Thyroid gland (tissue), 4 donors: Measurements from ENCODE around the gene SMIM29. TPM values are rescaled to one million over a fixed set of nuclear protein-coding genes. Genes with fewer than 3 reads are reported as not detected.

Source experiments
- DNase-seq, 2 donors: peaks; one replicate each; pipeline ENCODE4 v3.0.0-alpha.2; 2019
- H3K27ac ChIP-seq, 3 donors: fragments of 200-600 bp; sonication (generic); 1 replicate in 2 of 3; 2 replicates in 1 of 3; pipeline ENCODE4 v1.5.1; 2016 to 2019; ENCODE audit warnings: mild to moderate bottlenecking in 1 of 3, moderate library complexity in 1 of 3
- H3K27me3 ChIP-seq: fragments of 200-600 bp; sonication (generic); one replicate; pipeline ENCODE4 v1.5.1; 2019
- H3K36me3 ChIP-seq, 2 donors: fragments of 200-600 bp; sonication (generic); one replicate each; pipeline ENCODE4 v1.5.1; 2016 to 2019
- H3K4me1 ChIP-seq, 2 donors: fragments of 200-600 bp; sonication (generic); one replicate each; pipeline ENCODE4 v1.5.1; 2017 to 2019
- H3K4me3 ChIP-seq, 3 donors: fragments of 200-600 bp; sonication (generic); replicated peaks in 1 of 3; 1 replicate in 2 of 3; 2 replicates in 1 of 3; pipeline ENCODE4 v1.5.1; 2016; ENCODE audit warnings: mild to moderate bottlenecking in 1 of 3
- H3K9me3 ChIP-seq: fragments of 200-600 bp; sonication (generic); one replicate; pipeline ENCODE4 v1.5.1; 2017
- CTCF ChIP-seq, 6 experiments: fragments of 200-600 bp in 3 of 6; fragments of 450-650 bp in 3 of 6; sonication (generic) in 3 of 6; IDR thresholded peaks; one replicate each; pipeline ENCODE4 v1.5.1; 2016 to 2019; ENCODE audit warnings: antibody characterized with exemption in 6 of 6, mild to moderate bottlenecking in 2 of 6, inconsistent platforms in 1 of 6, moderate library complexity in 1 of 6
- POLR2A ChIP-seq, 2 donors: fragments of 450-650 bp; IDR thresholded peaks; one replicate each; pipeline ENCODE4 v1.6.1; 2017; ENCODE audit warnings: antibody characterized with exemption in 2 of 2, mild to moderate bottlenecking in 2 of 2, moderate library complexity in 1 of 2
- WGBS, 2 donors: methylation state at CpG; one replicate each; pipeline ENCODE4 v1.1.5; 2017; 5-methylcytosine and 5-hydroxymethylcytosine counted together
- intact Hi-C: fragments of 100-400 bp; cut with DNase I; formaldehyde crosslinking; loops from one replicate; pipeline ENCODE4 v1.15.1; 2023
- total RNA-seq, 4 donors: library from RNA; depleted of rRNA; stranded (reverse); fragments of >200 nt; gene quantifications; one replicate each; pipeline ENCODE4 v1.2.3, GENCODE V29; 2016

SMIM29 gene
- total RNA-seq = 10 to 100 TPM; 23.4 to 46.2 (median 31.1) TPM

GRCh38 chr6:34248727-34249468 lies at the start of gene SMIM29:
Gene SMIM29, minus strand, starts transcription at chr6:34249006. Its CDS starts 1,215 bp downstream, at chr6:34247791.
- intact Hi-C loops = loop anchor here (2.0 to 5.0 kb wide), 3 partner anchors 52 to 168 kb away; partner anchors contain the start of gene NUDT3
- H3K36me3 ChIP-seq = no peaks in the 10 kb centered on the region
- peak within 1 kb of the TSS; percentile 83 to 94 (median 92) for H3K27ac ChIP-seq
- peaks cover 5 to 19% of the 10 kb centered on the region in 2 donors for H3K4me1 ChIP-seq
- peak within 1 kb of the TSS; percentile 23 to 83 (median 71) for H3K4me3 ChIP-seq
- no peaks in the 10 kb centered on the region for H3K27me3 ChIP-seq
- no peaks in the 10 kb centered on the region for H3K9me3 ChIP-seq
- DNase-seq = peak; percentile 96 to 98
- peak; percentile 75 to 98 (median 96) for TF ChIP-seq CTCF (IDR thresholded peaks at IDR 0.05)
- peak; percentile 49 to 89 for TF ChIP-seq POLR2A (IDR thresholded peaks at IDR 0.05)
- WGBS, 2 donors = 0 to 3% methylated on average over 11 to 21 of the region's 79 CpGs

- H3K27ac ChIP-seq = no peak overlapping the region
- intact Hi-C loops = no loop called here
- peaks cover 1 to 19% of the 10 kb centered on the region in 2 donors for H3K4me1 ChIP-seq
Measured at GRCh38 chr6:34295721-34296120, 46.9 kb upstream of the SMIM29 start.

GRCh38 chr6:34292954-34293353 lies 44.1 kb upstream of the SMIM29 start:
- intact Hi-C loops = no loop called here
- Histone ChIP-seq H3K36me3 (peaks cover 0 to 5% of the 10 kb centered on the region in 2 donors), H3K27ac (no peak overlapping the region), H3K4me3 (no peak overlapping the region), H3K9me3 (no peaks in the 10 kb centered on the region), H3K4me1 (peaks cover 0 to 16% of the 10 kb centered on the region in 2 donors), H3K27me3 (no peaks in the 10 kb centered on the region)
- TF ChIP-seq POLR2A (IDR thresholded peaks at IDR 0.05) (no peak), CTCF (IDR thresholded peaks at IDR 0.05) (no peak)
- 97 to 100% methylated on average over 3 of the region's 3 CpGs for WGBS, 2 donors
- no peak for DNase-seq

More at GRCh38 chr6:34295721-34296120, 46.9 kb upstream of the SMIM29 start:
- Histone ChIP-seq H3K27me3 (no peaks in the 10 kb centered on the region), H3K9me3 (no peaks in the 10 kb centered on the region), H3K4me3 (no peak overlapping the region), H3K36me3 (peaks cover 0 to 5% of the 10 kb centered on the region in 2 donors)
- WGBS, 2 donors = 70 to 80% methylated on average over 3 of the region's 3 CpGs
- DNase-seq = no peak
- TF ChIP-seq POLR2A (IDR thresholded peaks at IDR 0.05) (no peak), CTCF (IDR thresholded peaks at IDR 0.05) (no peak)

- intact Hi-C loops = no loop called here
- no peak for TF ChIP-seq CTCF (IDR thresholded peaks at IDR 0.05)
- TF ChIP-seq POLR2A (IDR thresholded peaks at IDR 0.05) = no peak
- Histone ChIP-seq H3K9me3 (no peaks in the 10 kb centered on the region), H3K4me1 (peaks cover 0 to 18% of the 10 kb centered on the region in 2 donors), H3K27me3 (no peaks in the 10 kb centered on the region), H3K36me3 (peaks cover 0 to 5% of the 10 kb centered on the region in 2 donors), H3K27ac (peak overlapping the region in 1 of 3 donors; percentile 4), H3K4me3 (no peak overlapping the region)
- no peak for DNase-seq
- 96% methylated on average over 11 of the region's 11 CpGs for WGBS, 2 donors
Measured at GRCh38 chr6:34289137-34289536, 40.3 kb upstream of the SMIM29 start.

GRCh38 chr6:34288581-34288980 lies 39.8 kb upstream of the SMIM29 start:
- Histone ChIP-seq H3K4me3 (no peak overlapping the region), H3K9me3 (no peaks in the 10 kb centered on the region), H3K27me3 (no peaks in the 10 kb centered on the region), H3K4me1 (peaks cover 0 to 18% of the 10 kb centered on the region in 2 donors), H3K27ac (peak overlapping the region in 1 of 3 donors; percentile 3), H3K36me3 (peaks cover 0 to 1% of the 10 kb centered on the region in 2 donors)
- WGBS, 2 donors = 63 to 69% methylated on average over 5 of the region's 5 CpGs
- DNase-seq = no peak
- intact Hi-C loops = no loop called here
- TF ChIP-seq CTCF (IDR thresholded peaks at IDR 0.05) (no peak), POLR2A (IDR thresholded peaks at IDR 0.05) (no peak)
